Esophagus muscularis mucosa (tissue), 3 donors: ENCODE data around the gene FPR3.

ENCODE experiments used
- EP300 ChIP-seq: sonication (generic); formaldehyde crosslinking; IDR thresholded peaks from one replicate; pipeline ENCODE4 v1.6.1; 2017; ENCODE audit warnings: antibody characterized with exemption
- POLR2AphosphoS5 ChIP-seq, 2 donors: sonication (generic); formaldehyde crosslinking; IDR thresholded peaks; one replicate each; pipeline ENCODE4 v1.6.1; 2017; ENCODE audit warnings: antibody characterized with exemption in 2 of 2

- TF ChIP-seq EP300, result no peak
- TF ChIP-seq POLR2AphosphoS5 (IDR thresholded peaks at IDR 0.05), result no peak
Observed at GRCh38 chr19:51820011-51820410, 25.1 kb downstream of the FPR3 start.
